ENCODE measurements around the gene AOC1.
A peak's percentile ranks its signal among the peaks of the same experiment; 100 is the strongest.

Gene AOC1

GRCh38 chr7:150835702-150836280 is 16.5 kb upstream of the AOC1 start:
- Histone ChIP-seq H2BK120ac (ENCODE audit: low read depth, low read length) (no peak overlapping the region), H3K4me1 (ENCODE audit: control insufficient read depth in 2 of 2, insufficient read depth in 1 of 2, low read depth in 1 of 2, low read length in 2 of 2) (peaks cover 0 to 3% of the 10 kb centered on the region in 2 donors), H3K18ac (ENCODE audit: low read length) (no peak overlapping the region), H3K79me1 (ENCODE audit: low read depth, low read length) (no peaks in the 10 kb centered on the region), H2BK15ac (ENCODE audit: low read length) (no peak overlapping the region), H3K36me3 (replicated peaks in 1 of 2; ENCODE audit: control insufficient read depth in 2 of 2, insufficient read depth in 2 of 2, low read length in 2 of 2) (no peaks in the 10 kb centered on the region), H2AK5ac (ENCODE audit: low read depth, low read length) (no peak overlapping the region), H3K27me3 (ENCODE audit: control insufficient read depth in 3 of 3, insufficient read depth in 3 of 3, low read depth in 1 of 3, low read length in 3 of 3) (peaks cover 0 to 4% (median 0%) of the 10 kb centered on the region in 3 experiments), H3K9ac (ENCODE audit: low read depth, low read length, poor library complexity) (no peak overlapping the region), H3K4me3 (ENCODE audit: low read length in 2 of 2) (no peak overlapping the region), H3K23ac (ENCODE audit: low read depth, low read length, poor library complexity) (no peak overlapping the region), H2BK12ac (ENCODE audit: low read length) (no peak overlapping the region), H2BK5ac (ENCODE audit: low read length) (no peak overlapping the region), H3K9me3 (replicated peaks in 1 of 2; ENCODE audit: control insufficient read depth in 2 of 2, insufficient read depth in 1 of 2, low read depth in 1 of 2, low read length in 2 of 2) (no peaks in the 10 kb centered on the region), H4K91ac (ENCODE audit: low read depth, low read length, poor library complexity) (no peak overlapping the region), H3K4ac (ENCODE audit: low read length) (no peak overlapping the region), H2AFZ (ENCODE audit: low read length) (no peak overlapping the region), H4K8ac (ENCODE audit: low read depth, low read length) (no peak overlapping the region), H3K4me2 (ENCODE audit: insufficient read depth, low read length, poor library complexity, severe bottlenecking) (no peak overlapping the region), H3K14ac (ENCODE audit: low read length) (no peak overlapping the region), H3K27ac (replicated peaks; ENCODE audit: low read length) (no peak overlapping the region)
- no peak for DNase-seq (ENCODE audit: low spot score)
- WGBS, 2 donors (ENCODE audit: extremely low coverage in 2 of 2, insufficient read length in 2 of 2, insufficient replicate concordance in 1 of 2): no CpG with 5 or more reads among the region's 6 CpGs

- Histone ChIP-seq H3K36me3 (replicated peaks in 1 of 2; ENCODE audit: control insufficient read depth in 2 of 2, insufficient read depth in 2 of 2, low read length in 2 of 2) (no peaks in the 10 kb centered on the region), H3K18ac (ENCODE audit: low read length) (no peak overlapping the region), H4K91ac (ENCODE audit: low read depth, low read length, poor library complexity) (no peak overlapping the region), H2BK120ac (ENCODE audit: low read depth, low read length) (no peak overlapping the region), H2AFZ (ENCODE audit: low read length) (no peak overlapping the region), H3K27me3 (ENCODE audit: control insufficient read depth in 3 of 3, insufficient read depth in 3 of 3, low read depth in 1 of 3, low read length in 3 of 3) (peaks cover 0 to 8% (median 0%) of the 10 kb centered on the region in 3 experiments), H3K79me1 (ENCODE audit: low read depth, low read length) (no peaks in the 10 kb centered on the region), H3K4me3 (ENCODE audit: low read length in 2 of 2) (no peak overlapping the region), H3K23ac (ENCODE audit: low read depth, low read length, poor library complexity) (no peak overlapping the region), H3K4ac (ENCODE audit: low read length) (no peak overlapping the region), H3K9ac (ENCODE audit: low read depth, low read length, poor library complexity) (no peak overlapping the region), H2BK5ac (ENCODE audit: low read length) (no peak overlapping the region), H3K4me1 (ENCODE audit: control insufficient read depth in 2 of 2, insufficient read depth in 1 of 2, low read depth in 1 of 2, low read length in 2 of 2) (no peaks in the 10 kb centered on the region), H2BK12ac (ENCODE audit: low read length) (no peak overlapping the region), H3K4me2 (ENCODE audit: insufficient read depth, low read length, poor library complexity, severe bottlenecking) (no peak overlapping the region), H3K27ac (replicated peaks; ENCODE audit: low read length) (no peak overlapping the region), H2AK5ac (ENCODE audit: low read depth, low read length) (no peak overlapping the region), H3K14ac (ENCODE audit: low read length) (no peak overlapping the region), H2BK15ac (ENCODE audit: low read length) (no peak overlapping the region), H3K9me3 (replicated peaks in 1 of 2; ENCODE audit: control insufficient read depth in 2 of 2, insufficient read depth in 1 of 2, low read depth in 1 of 2, low read length in 2 of 2) (no peaks in the 10 kb centered on the region), H4K8ac (ENCODE audit: low read depth, low read length) (no peak overlapping the region)
- DNase-seq (ENCODE audit: low spot score): no peak
- WGBS, 2 donors (ENCODE audit: extremely low coverage in 2 of 2, insufficient read length in 2 of 2, insufficient replicate concordance in 1 of 2): no CpG with 5 or more reads among the region's 7 CpGs
Observed at GRCh38 chr7:150838965-150839650, 13.2 kb upstream of the AOC1 start.

GRCh38 chr7:150842018-150842417 is 10.3 kb upstream of the AOC1 start:
- no peak overlapping the region for H3K23ac ChIP-seq (ENCODE audit: low read depth, low read length, poor library complexity)
- H3K9ac ChIP-seq (ENCODE audit: low read depth, low read length, poor library complexity): no peak overlapping the region
- DNase-seq (ENCODE audit: low spot score): no peak
- H3K4ac ChIP-seq (ENCODE audit: low read length): no peak overlapping the region
- no peak overlapping the region for H4K8ac ChIP-seq (ENCODE audit: low read depth, low read length)
- no peak overlapping the region for H3K18ac ChIP-seq (ENCODE audit: low read length)
- no peak overlapping the region for H2BK120ac ChIP-seq (ENCODE audit: low read depth, low read length)
- H3K79me1 ChIP-seq (ENCODE audit: low read depth, low read length): no peaks in the 10 kb centered on the region
- H2BK15ac ChIP-seq (ENCODE audit: low read length): no peak overlapping the region
- peaks cover 0 to 19% (median 0%) of the 10 kb centered on the region in 3 experiments for H3K27me3 ChIP-seq (ENCODE audit: control insufficient read depth in 3 of 3, insufficient read depth in 3 of 3, low read depth in 1 of 3, low read length in 3 of 3)
- no peaks in the 10 kb centered on the region for H3K9me3 ChIP-seq (replicated peaks in 1 of 2; ENCODE audit: control insufficient read depth in 2 of 2, insufficient read depth in 1 of 2, low read depth in 1 of 2, low read length in 2 of 2)
- H3K14ac ChIP-seq (ENCODE audit: low read length): no peak overlapping the region
- H3K27ac ChIP-seq (replicated peaks; ENCODE audit: low read length): no peak overlapping the region
- H3K4me3 ChIP-seq (ENCODE audit: low read length in 2 of 2): peak overlapping the region in 1 of 2 donors; percentile 22
- no peak overlapping the region for H2AFZ ChIP-seq (ENCODE audit: low read length)
- no peak overlapping the region for H3K4me2 ChIP-seq (ENCODE audit: insufficient read depth, low read length, poor library complexity, severe bottlenecking)
- H3K36me3 ChIP-seq (replicated peaks in 1 of 2; ENCODE audit: control insufficient read depth in 2 of 2, insufficient read depth in 2 of 2, low read length in 2 of 2): no peaks in the 10 kb centered on the region
- H3K4me1 ChIP-seq (ENCODE audit: control insufficient read depth in 2 of 2, insufficient read depth in 1 of 2, low read depth in 1 of 2, low read length in 2 of 2): no peaks in the 10 kb centered on the region
- no peak overlapping the region for H4K91ac ChIP-seq (ENCODE audit: low read depth, low read length, poor library complexity)
- H2BK5ac ChIP-seq (ENCODE audit: low read length): no peak overlapping the region
- H2BK12ac ChIP-seq (ENCODE audit: low read length): no peak overlapping the region
- WGBS, 2 donors (ENCODE audit: extremely low coverage in 2 of 2, insufficient read length in 2 of 2, insufficient replicate concordance in 1 of 2): no CpG with 5 or more reads among the region's 3 CpGs
- H2AK5ac ChIP-seq (ENCODE audit: low read depth, low read length): peak overlapping the region; percentile 15

GRCh38 chr7:150842716-150843115 is 9.6 kb upstream of the AOC1 start:
- no peak overlapping the region for H3K18ac ChIP-seq (ENCODE audit: low read length)
- no peak overlapping the region for H3K23ac ChIP-seq (ENCODE audit: low read depth, low read length, poor library complexity)
- H3K9ac ChIP-seq (ENCODE audit: low read depth, low read length, poor library complexity): no peak overlapping the region
- H3K36me3 ChIP-seq (replicated peaks in 1 of 2; ENCODE audit: control insufficient read depth in 2 of 2, insufficient read depth in 2 of 2, low read length in 2 of 2): no peaks in the 10 kb centered on the region
- DNase-seq (ENCODE audit: low spot score): no peak
- no peak overlapping the region for H3K27ac ChIP-seq (replicated peaks; ENCODE audit: low read length)
- H2BK15ac ChIP-seq (ENCODE audit: low read length): no peak overlapping the region
- no peaks in the 10 kb centered on the region for H3K4me1 ChIP-seq (ENCODE audit: control insufficient read depth in 2 of 2, insufficient read depth in 1 of 2, low read depth in 1 of 2, low read length in 2 of 2)
- H3K4me3 ChIP-seq (ENCODE audit: low read length in 2 of 2): no peak overlapping the region
- no peak overlapping the region for H3K4me2 ChIP-seq (ENCODE audit: insufficient read depth, low read length, poor library complexity, severe bottlenecking)
- no peak overlapping the region for H2BK5ac ChIP-seq (ENCODE audit: low read length)
- H2AFZ ChIP-seq (ENCODE audit: low read length): no peak overlapping the region
- no peaks in the 10 kb centered on the region for H3K79me1 ChIP-seq (ENCODE audit: low read depth, low read length)
- no peak overlapping the region for H3K4ac ChIP-seq (ENCODE audit: low read length)
- H3K27me3 ChIP-seq (ENCODE audit: control insufficient read depth in 3 of 3, insufficient read depth in 3 of 3, low read depth in 1 of 3, low read length in 3 of 3): peaks cover 0 to 19% (median 0%) of the 10 kb centered on the region in 3 experiments
- H2BK120ac ChIP-seq (ENCODE audit: low read depth, low read length): no peak overlapping the region
- H4K91ac ChIP-seq (ENCODE audit: low read depth, low read length, poor library complexity): no peak overlapping the region
- no peak overlapping the region for H2BK12ac ChIP-seq (ENCODE audit: low read length)
- H2AK5ac ChIP-seq (ENCODE audit: low read depth, low read length): no peak overlapping the region
- no peaks in the 10 kb centered on the region for H3K9me3 ChIP-seq (replicated peaks in 1 of 2; ENCODE audit: control insufficient read depth in 2 of 2, insufficient read depth in 1 of 2, low read depth in 1 of 2, low read length in 2 of 2)
- no peak overlapping the region for H4K8ac ChIP-seq (ENCODE audit: low read depth, low read length)
- H3K14ac ChIP-seq (ENCODE audit: low read length): no peak overlapping the region
- no CpG with 5 or more reads among the region's 4 CpGs for WGBS, 2 donors (ENCODE audit: extremely low coverage in 2 of 2, insufficient read length in 2 of 2, insufficient replicate concordance in 1 of 2)

Data from neuronal stem cell (in vitro differentiated cells).